Heart right ventricle (tissue), 16 donors: ENCODE measurements around the gene MGMT. TPM values are rescaled to one million over a fixed set of nuclear protein-coding genes. Genes with fewer than 3 reads are reported as not detected.
A peak's percentile ranks its signal among the peaks of the same experiment; 100 is the strongest.

Experiments
- ATAC-seq, 8 donors: fragments of 200-7000 bp; cut with Tn5 transposase; one replicate each; pipeline ENCODE4 v1.9.1; 2020; ENCODE audit warnings: mild to moderate bottlenecking in 8 of 8, moderate library complexity in 8 of 8, moderate number of reproducible peaks in 1 of 8
- DNase-seq, 2 donors: peaks; one replicate each; pipeline ENCODE4 v3.0.0-alpha.2; 2020
- H3K27ac ChIP-seq, 10 donors: fragments of 200-600 bp; sonication (generic) in 2 of 10; one replicate each; pipeline versions ENCODE4 v1.5.0 to v1.8.0; 2020 to 2022; ENCODE audit warnings: mild to moderate bottlenecking in 3 of 10
- H3K27me3 ChIP-seq, 7 donors: fragments of 200-600 bp; one replicate each; pipeline ENCODE4 v1.8.0; 2021 to 2022; ENCODE audit warnings: mild to moderate bottlenecking in 2 of 7
- H3K36me3 ChIP-seq, 9 donors: fragments of 200-600 bp; sonication (generic) in 1 of 9; one replicate each; pipeline versions ENCODE4 v1.5.0 to v1.8.0; 2020 to 2022; ENCODE audit warnings: mild to moderate bottlenecking in 2 of 9
- H3K4me1 ChIP-seq, 9 donors: fragments of 200-600 bp; sonication (generic) in 1 of 9; one replicate each; pipeline versions ENCODE4 v1.5.0 to v1.8.0; 2020 to 2022; ENCODE audit warnings: mild to moderate bottlenecking in 4 of 9
- H3K4me3 ChIP-seq, 10 donors: fragments of 200-600 bp; sonication (generic) in 2 of 10; one replicate each; pipeline versions ENCODE4 v1.5.0 to v1.8.0; 2020 to 2022; ENCODE audit warnings: mild to moderate bottlenecking in 7 of 10, moderate library complexity in 2 of 10
- H3K9me3 ChIP-seq, 11 donors: fragments of 200-600 bp in 10 of 11; sonication (generic) in 2 of 11; one replicate each; pipeline versions ENCODE4 v1.5.0 to v1.8.0; 2013 to 2022; ENCODE audit warnings: mild to moderate bottlenecking in 2 of 11, control low read depth in 1 of 11, moderate library complexity in 1 of 11
- CTCF ChIP-seq, 9 donors: fragments of 200-600 bp; sonication (generic) in 2 of 9; IDR thresholded peaks; one replicate each; pipeline versions ENCODE4 v1.5.0 to v1.8.0; 2021 to 2022; ENCODE audit warnings: antibody characterized with exemption in 9 of 9, mild to moderate bottlenecking in 5 of 9, moderate library complexity in 1 of 9
- WGBS, 2 donors: extraction: QIAGEN DNeasy Blood & Tissue Kit; methylation state at CpG; one replicate each; pipeline ENCODE4 v1.1.7; 2013; ENCODE audit warnings: inconsistent platforms in 1 of 2; 5-methylcytosine and 5-hydroxymethylcytosine counted together
- intact Hi-C, 10 donors: fragments of 100-400 bp; cut with DNase I; formaldehyde crosslinking; loops; one replicate each; pipeline versions ENCODE4 v1.11.1 to v1.14.2; 2022
- polyA plus RNA-seq, 2 donors: library from polyadenylated mRNA; stranded (reverse); fragments of 200-250 nt; gene quantifications; one replicate each; pipeline ENCODE4 v1.2.3, GENCODE V29; 2013
- total RNA-seq, 10 donors: library from RNA; stranded (reverse); fragmentation: NEBNext Ultra II Directional in 3 of 10; extraction: Animal tissue kit (Norgen Biotek cat#: 25700) in 3 of 10; gene quantifications; one replicate each; pipeline versions ENCODE4 v1.2.1 to v1.2.4, GENCODE V29; 2021 to 2023
- donor health status: Arrhythmogenic right ventricular cardiomyopathy.
- donor health status: ischemic (EF 13 %, LVEDD 7.1; RV severe dilation, severe dysfunction).
- donor health status: healthy with polysubstance abuse.
- donor health status: DM: no; HTN: yes; CAD: no.
- donor health status: DM: no; HTN: no; CAD: no.
- donor health status: ischemic (EF 25% LVEDD 6.9; RV normal size, moderate dysfunction).
- donor health status: ischemic (EF 25% LVEDD 5.7; RV mildly dilated, moderate dysfunction).
- donor health status: healthy.
- donor health status: DM: yes; HTN: yes; CAD: no.
- donor health status: Ischemic cardiomyopathy.
- donor health status: ischemic (EF 35%, LVEDD 5.7; RV mildly dilated, moderate dysfunction).
- donor health status: nonischemic (EF 11% LVEDD 7.7; RV severe dilation, severe dysfunction).
- donor health status: DM: yes; HTN: yes; CAD: no.
- donor health status: PGD.
- donor health status: ischemic (EF 29% LVEDD 5.4; RV normal size, mild dysfunction).
- donor health status: nonischemic (EF 23%, LVEDD 6.1; RV moderate dilation, normal function).

Gene MGMT
- total and polyA plus RNA-seq, 12 donors, result 8.4 to 17.8 (median 12.9) TPM

- Histone ChIP-seq H3K27me3 (no peaks in the 10 kb centered on the region), H3K27ac (no peak overlapping the region), H3K9me3 (no peaks in the 10 kb centered on the region), H3K4me3 (no peak overlapping the region), H3K4me1 (peaks cover 0 to 18% (median 11%) of the 10 kb centered on the region in 9 donors), H3K36me3 (no peaks in the 10 kb centered on the region)
- ATAC-seq (no peak), DNase-seq (no peak)
- intact Hi-C loops, result no loop called here
- no peak for TF ChIP-seq CTCF (IDR thresholded peaks at IDR 0.05)
- WGBS, 2 donors, result 75 to 84% methylated on average over 9 of the region's 9 CpGs
These were observed 155.7 kb downstream of the MGMT start for GRCh38 chr10:129622736-129623135.

- DNase-seq (no peak), ATAC-seq (no peak)
- whole genome bisulfite sequencing, 2 donors, result 98% methylated on average over 11 of the region's 11 CpGs
- intact Hi-C loops, result no loop called here
- H3K4me3 ChIP-seq, result no peak overlapping the region
- peaks cover 0 to 31% (median 23%) of the 10 kb centered on the region in 9 donors for H3K4me1 ChIP-seq
- no peaks in the 10 kb centered on the region for H3K36me3 ChIP-seq
- no peaks in the 10 kb centered on the region for H3K9me3 ChIP-seq
- H3K27ac ChIP-seq, result no peak overlapping the region
- H3K27me3 ChIP-seq, result no peaks in the 10 kb centered on the region
- TF ChIP-seq CTCF (IDR thresholded peaks at IDR 0.05), result no peak
These were observed 157.5 kb downstream of the MGMT start for GRCh38 chr10:129624526-129624925.

- H3K4me1 ChIP-seq, result peaks cover 0 to 31% (median 23%) of the 10 kb centered on the region in 9 donors
- no peaks in the 10 kb centered on the region for H3K36me3 ChIP-seq
- H3K27me3 ChIP-seq, result no peaks in the 10 kb centered on the region
- peak overlapping the region in 2 of 10 donors; percentile 20 to 75 for H3K27ac ChIP-seq
- H3K4me3 ChIP-seq, result peak overlapping the region in 1 of 10 donors; percentile 11
- ATAC-seq (peak in 2 of 8 donors; percentile 36 to 40), DNase-seq (no peak)
- WGBS, 2 donors, result 72 to 78% methylated on average over 15 of the region's 15 CpGs
- no peaks in the 10 kb centered on the region for H3K9me3 ChIP-seq
- intact Hi-C loops, result no loop called here
- TF ChIP-seq CTCF (IDR thresholded peaks at IDR 0.05), result no peak
These were observed 159.3 kb downstream of the MGMT start for GRCh38 chr10:129626309-129626708.

- Histone ChIP-seq H3K4me3 (peak overlapping the region in 4 of 10 donors; percentile 9 to 24 (median 14)), H3K27ac (peak overlapping the region in 4 of 10 donors; percentile 20 to 75 (median 31)), H3K9me3 (no peaks in the 10 kb centered on the region), H3K4me1 (peaks cover 0 to 31% (median 18%) of the 10 kb centered on the region in 9 donors), H3K36me3 (no peaks in the 10 kb centered on the region), H3K27me3 (no peaks in the 10 kb centered on the region)
- DNase-seq, result no peak
- intact Hi-C loops, result no loop called here
- peak in 6 of 8 donors; percentile 33 to 75 (median 62) for ATAC-seq
- WGBS, 2 donors, result 58 to 63% methylated on average over 12 of the region's 12 CpGs
- no peak for TF ChIP-seq CTCF (IDR thresholded peaks at IDR 0.05)
These were observed 159.9 kb downstream of the MGMT start for GRCh38 chr10:129626796-129627435.
